Calu3 (cell line): ENCODE measurements around the gene KREMEN1. TPM values are rescaled to one million over a fixed set of nuclear protein-coding genes. Genes with fewer than 3 reads are reported as not detected.

Experiments
- BruUV-seq: library from RNA; stranded (reverse); fragments of 400-500 nt; replicated peaks from 2 replicates; lab custom pipeline; 2021; lab: Mats Ljungman, UMichigan
- CTCF ChIA-PET: fragments of 300-600 bp; sonication (Branson Sonifier 250); formaldehyde crosslinking; loops from one replicate; lab custom pipeline; 2022; ENCODE audit warnings: antibody characterized with exemption; lab: Charles Lee
- DNase-seq: peaks from one replicate; pipeline ENCODE4 v3.0.0; 2022
- H3K27ac Mint-ChIP-seq: one replicate; pipeline ENCODE4 v1.8.0; 2022; ENCODE audit warnings: mixed read lengths; ENCODE audit not compliant: unreplicated experiment
- H3K27me3 Mint-ChIP-seq: one replicate; pipeline ENCODE4 v1.8.0; 2022; ENCODE audit warnings: mixed read lengths; ENCODE audit not compliant: unreplicated experiment
- H3K36me3 Mint-ChIP-seq: one replicate; pipeline ENCODE4 v1.8.0; 2022; ENCODE audit warnings: mild to moderate bottlenecking, moderate library complexity, mixed read lengths; ENCODE audit not compliant: insufficient read depth, unreplicated experiment
- H3K4me1 Mint-ChIP-seq: one replicate; pipeline ENCODE4 v1.8.0; 2022; ENCODE audit warnings: mild to moderate bottlenecking, low read depth, mixed read lengths; ENCODE audit not compliant: unreplicated experiment
- H3K4me3 Mint-ChIP-seq: one replicate; pipeline ENCODE4 v1.8.0; 2022; ENCODE audit warnings: mild to moderate bottlenecking, low read depth, moderate library complexity, mixed read lengths; ENCODE audit not compliant: unreplicated experiment
- H3K9me3 Mint-ChIP-seq: one replicate; pipeline ENCODE4 v1.8.0; 2022; ENCODE audit warnings: low read depth, mixed read lengths; ENCODE audit not compliant: unreplicated experiment
- CTCF ChIP-seq: fragments of 200-600 bp; IDR thresholded peaks from one replicate; pipeline ENCODE4 v1.8.0; 2022; ENCODE audit warnings: antibody characterized with exemption; ENCODE audit not compliant: unreplicated experiment
- intact Hi-C: fragments of 100-400 bp; cut with micrococcal nuclease; formaldehyde crosslinking; loops from one replicate; pipeline ENCODE4 v1.10.0; 2022; ENCODE audit not compliant: unreplicated experiment
- total RNA-seq: library from RNA; stranded (reverse); gene quantifications from 2 replicates; pipeline ENCODE4 v1.2.3, GENCODE V29; 2022

The KREMEN1 gene
- total RNA-seq, 1 experiment from 2014 or later: 2.8 TPM

- Mint-ChIP-seq H3K4me3 (no peak overlapping the region), H3K9me3 (no peaks in the 10 kb centered on the region), H3K4me1 (no peaks in the 10 kb centered on the region), H3K27me3 (peaks cover 5% of the 10 kb centered on the region), H3K36me3 (no peaks in the 10 kb centered on the region), H3K27ac (no peak overlapping the region)
- BruUV-seq: no TSS peak
- CTCF ChIA-PET: no interaction called here
- TF ChIP-seq CTCF: no peak
- intact Hi-C loops: no loop called here
- DNase-seq: no peak
Measured at GRCh38 chr22:29128891-29129807, 56.3 kb downstream of the KREMEN1 start.

GRCh38 chr22:29129808-29130140 lies 56.9 kb downstream of the KREMEN1 start:
- H3K4me3 Mint-ChIP-seq: no peak overlapping the region
- no peak for TF ChIP-seq CTCF
- H3K27me3 Mint-ChIP-seq: peaks cover 12% of the 10 kb centered on the region
- H3K36me3 Mint-ChIP-seq: no peaks in the 10 kb centered on the region
- H3K27ac Mint-ChIP-seq: no peak overlapping the region
- H3K4me1 Mint-ChIP-seq: no peaks in the 10 kb centered on the region
- no peaks in the 10 kb centered on the region for H3K9me3 Mint-ChIP-seq
- intact Hi-C loops: no loop called here
- CTCF ChIA-PET: no interaction called here
- DNase-seq: no peak
- no TSS peak for BruUV-seq

- CTCF ChIA-PET: no interaction called here
- intact Hi-C loops: no loop called here
- TF ChIP-seq CTCF: no peak
- Mint-ChIP-seq H3K27me3 (peaks cover 19% of the 10 kb centered on the region), H3K4me1 (no peaks in the 10 kb centered on the region), H3K27ac (no peak overlapping the region), H3K9me3 (no peaks in the 10 kb centered on the region), H3K36me3 (no peaks in the 10 kb centered on the region), H3K4me3 (no peak overlapping the region)
- DNase-seq: no peak
- BruUV-seq: no TSS peak
Measured at GRCh38 chr22:29130476-29130875, 57.6 kb downstream of the KREMEN1 start.

GRCh38 chr22:29133603-29134133 lies 60.8 kb downstream of the KREMEN1 start:
- CTCF ChIA-PET: interaction anchor here (0.7 kb wide), 1 partner anchor 91 kb away, joined by 4 read pairs; no protein-coding TSS in a partner anchor
- DNase-seq: no peak
- no peaks in the 10 kb centered on the region for H3K9me3 Mint-ChIP-seq
- BruUV-seq: no TSS peak
- H3K4me3 Mint-ChIP-seq: no peak overlapping the region
- H3K27me3 Mint-ChIP-seq: peaks cover 34% of the 10 kb centered on the region
- no peaks in the 10 kb centered on the region for H3K36me3 Mint-ChIP-seq
- H3K27ac Mint-ChIP-seq: no peak overlapping the region
- intact Hi-C loops: no loop called here
- no peak for TF ChIP-seq CTCF
- no peaks in the 10 kb centered on the region for H3K4me1 Mint-ChIP-seq
